Hepatocyte (in vitro differentiated cells): ENCODE results near the gene NUCKS1.

ENCODE experiments used
- CTCF ChIP-seq: fragments of 200-600 bp; sonication (generic); IDR thresholded peaks from 2 replicates; pipeline ENCODE4 v1.5.1; 2016; ENCODE audit warnings: antibody characterized with exemption, mild to moderate bottlenecking; ENCODE audit not compliant: poor library complexity
- EZH2 ChIP-seq: fragments of 200-600 bp; sonication (generic); IDR thresholded peaks from 2 replicates; pipeline ENCODE4 v1.6.1; 2016; ENCODE audit warnings: antibody characterized with exemption, mild to moderate bottlenecking, borderline replicate concordance
- EZH2phosphoT487 ChIP-seq: fragments of 200-600 bp; sonication (generic); IDR thresholded peaks from one replicate; pipeline ENCODE4 v1.6.1; 2018; ENCODE audit warnings: antibody characterized with exemption, mild to moderate bottlenecking, low read depth, moderate library complexity; ENCODE audit not compliant: unreplicated experiment, severe bottlenecking

GRCh38 chr1:205665201-205666045 is 84.6 kb downstream of the NUCKS1 start:
- TF ChIP-seq CTCF: no peak
- TF ChIP-seq EZH2: no peak
- TF ChIP-seq EZH2phosphoT487: no peak
